Loucy (cell line): ENCODE data around the gene ERCC4.

Experiments used
- H2AFZ ChIP-seq: fragments of 200-600 bp; sonication (generic); 2 replicates; pipeline ENCODE4 v1.6.0; 2016; ENCODE audit warnings: antibody characterized with exemption, mild to moderate bottlenecking, low read length, moderate library complexity
- H3F3A ChIP-seq: fragments of 200-600 bp; 2 replicates; pipeline ENCODE4 v1.6.0; 2016; ENCODE audit warnings: antibody characterized with exemption, low read depth, mild to moderate bottlenecking
- H3K27me3 ChIP-seq: fragments of 200-600 bp; sonication (generic); 2 replicates; pipeline ENCODE4 v1.6.1; 2014; ENCODE audit warnings: low read length, mild to moderate bottlenecking; ENCODE audit not compliant: insufficient read depth, poor library complexity, severe bottlenecking
- H3K36me3 ChIP-seq: fragments of 200-600 bp; sonication (generic); 2 replicates; pipeline ENCODE4 v1.6.1; 2016; ENCODE audit warnings: low read length; ENCODE audit not compliant: insufficient read depth
- H3K4me1 ChIP-seq: fragments of 200-600 bp; sonication (generic); 2 replicates; pipeline ENCODE4 v1.5.1; 2014; ENCODE audit warnings: low read length, mild to moderate bottlenecking; ENCODE audit not compliant: insufficient read depth, poor library complexity, severe bottlenecking
- H3K4me2 ChIP-seq: fragments of 200-600 bp; sonication (generic); 2 replicates; pipeline ENCODE4 v1.6.0; 2014; ENCODE audit warnings: antibody characterized with exemption, low read length, low read depth, mild to moderate bottlenecking; ENCODE audit not compliant: poor library complexity, severe bottlenecking
- H3K4me3 ChIP-seq: fragments of 200-600 bp; sonication (generic); 2 replicates; pipeline ENCODE4 v1.5.1; 2014; ENCODE audit warnings: low read length, mild to moderate bottlenecking, mixed read lengths; ENCODE audit not compliant: poor library complexity, severe bottlenecking
- H3K79me2 ChIP-seq: fragments of 200-600 bp; sonication (generic); 2 replicates; pipeline ENCODE4 v1.6.1; 2014; ENCODE audit warnings: low read length; ENCODE audit not compliant: insufficient read depth
- H3K9ac ChIP-seq: fragments of 200-600 bp; sonication (generic); 2 replicates; pipeline ENCODE4 v1.6.0; 2014; ENCODE audit warnings: mild to moderate bottlenecking, low read depth, low read length, moderate library complexity; ENCODE audit not compliant: poor library complexity, severe bottlenecking
- H3K9me2 ChIP-seq: fragments of 200-600 bp; sonication (generic); replicated peaks from 2 replicates; pipeline ENCODE4 v1.6.1; 2016; ENCODE audit warnings: low read depth, low read length, mixed read lengths
- H3K9me3 ChIP-seq: fragments of 200-600 bp; sonication (generic); 2 replicates; pipeline ENCODE4 v1.6.1; 2014; ENCODE audit warnings: mild to moderate bottlenecking, antibody characterized with exemption, low read length, low read depth; ENCODE audit not compliant: insufficient read depth
- H4K20me1 ChIP-seq: fragments of 200-600 bp; sonication (generic); 2 replicates; pipeline ENCODE4 v1.6.0; 2014; ENCODE audit warnings: antibody characterized with exemption, low read length, mild to moderate bottlenecking; ENCODE audit not compliant: insufficient read depth, poor library complexity, severe bottlenecking
- EZH2phosphoT487 ChIP-seq: fragments of 200-600 bp; IDR thresholded peaks from 2 replicates; pipeline ENCODE4 v1.6.1; 2018; ENCODE audit warnings: antibody characterized with exemption, mild to moderate bottlenecking, moderate library complexity, borderline replicate concordance
- TF ChIP-seq, protein P1 (sequence below): fragments of 200-600 bp; sonication (generic); conservative IDR thresholded peaks from 2 replicates; pipeline ENCODE4 v1.5.1; 2014; ENCODE audit warnings: mild to moderate bottlenecking, antibody characterized with exemption, low read length

ERCC4 gene

DNA sequence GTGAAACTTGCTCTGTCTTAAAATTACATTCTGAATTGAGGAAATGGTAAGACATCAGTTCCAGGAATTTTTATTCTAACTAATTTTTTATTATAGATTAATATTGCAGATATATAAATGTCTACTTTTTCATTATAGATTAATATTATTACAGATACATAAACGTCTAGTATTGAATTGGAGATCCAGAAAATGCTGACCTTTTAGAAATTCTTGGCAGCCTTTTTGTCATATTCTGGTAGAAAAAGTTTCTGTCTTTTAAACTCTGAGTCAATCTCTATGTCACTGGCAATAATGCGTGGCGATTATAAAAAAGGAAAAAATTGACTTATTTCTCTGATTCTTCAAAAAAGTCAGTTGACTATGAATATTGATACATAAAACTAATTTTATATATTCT lies 8.7 kb downstream of the ERCC4 start:
- H3F3A ChIP-seq: no peaks in the 10 kb centered on the region
- no peaks in the 10 kb centered on the region for H3K9me2 ChIP-seq
- TF ChIP-seq EZH2phosphoT487: no peak
- TF ChIP-seq, protein P1, sequence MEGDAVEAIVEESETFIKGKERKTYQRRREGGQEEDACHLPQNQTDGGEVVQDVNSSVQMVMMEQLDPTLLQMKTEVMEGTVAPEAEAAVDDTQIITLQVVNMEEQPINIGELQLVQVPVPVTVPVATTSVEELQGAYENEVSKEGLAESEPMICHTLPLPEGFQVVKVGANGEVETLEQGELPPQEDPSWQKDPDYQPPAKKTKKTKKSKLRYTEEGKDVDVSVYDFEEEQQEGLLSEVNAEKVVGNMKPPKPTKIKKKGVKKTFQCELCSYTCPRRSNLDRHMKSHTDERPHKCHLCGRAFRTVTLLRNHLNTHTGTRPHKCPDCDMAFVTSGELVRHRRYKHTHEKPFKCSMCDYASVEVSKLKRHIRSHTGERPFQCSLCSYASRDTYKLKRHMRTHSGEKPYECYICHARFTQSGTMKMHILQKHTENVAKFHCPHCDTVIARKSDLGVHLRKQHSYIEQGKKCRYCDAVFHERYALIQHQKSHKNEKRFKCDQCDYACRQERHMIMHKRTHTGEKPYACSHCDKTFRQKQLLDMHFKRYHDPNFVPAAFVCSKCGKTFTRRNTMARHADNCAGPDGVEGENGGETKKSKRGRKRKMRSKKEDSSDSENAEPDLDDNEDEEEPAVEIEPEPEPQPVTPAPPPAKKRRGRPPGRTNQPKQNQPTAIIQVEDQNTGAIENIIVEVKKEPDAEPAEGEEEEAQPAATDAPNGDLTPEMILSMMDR: no peak
- H3K4me2 ChIP-seq: no peak overlapping the region
- H3K4me1 ChIP-seq: no peaks in the 10 kb centered on the region
- no peaks in the 10 kb centered on the region for H3K36me3 ChIP-seq
- H2AFZ ChIP-seq: no peak overlapping the region
- H4K20me1 ChIP-seq: no peaks in the 10 kb centered on the region
- no peak overlapping the region for H3K9ac ChIP-seq
- H3K79me2 ChIP-seq: no peaks in the 10 kb centered on the region
- no peaks in the 10 kb centered on the region for H3K9me3 ChIP-seq
- no peaks in the 10 kb centered on the region for H3K27me3 ChIP-seq
- H3K4me3 ChIP-seq: no peak overlapping the region

DNA sequence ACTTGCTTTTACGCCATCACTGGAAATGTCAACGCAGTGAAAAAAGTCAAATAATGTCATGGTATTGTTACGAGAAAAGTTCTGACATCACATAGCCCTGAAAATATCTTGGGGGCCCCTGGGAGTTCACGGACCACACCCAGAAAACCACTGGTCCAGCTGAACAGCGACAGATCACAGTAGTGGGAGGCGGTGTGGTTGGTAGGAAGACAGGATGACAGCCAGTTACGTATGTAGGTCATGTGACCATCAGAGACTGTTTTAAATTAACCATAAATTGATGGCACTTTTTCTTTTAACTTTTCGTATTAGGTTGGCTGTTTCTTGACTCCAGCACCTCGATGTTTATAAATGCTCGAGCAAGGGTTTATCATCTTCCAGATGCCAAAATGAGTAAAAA lies 11.9 kb downstream of the ERCC4 start:
- Histone ChIP-seq H3K27me3 (no peaks in the 10 kb centered on the region), H2AFZ (no peak overlapping the region), H3K4me2 (no peak overlapping the region), H3K36me3 (no peaks in the 10 kb centered on the region), H3K79me2 (no peaks in the 10 kb centered on the region), H3K9ac (no peak overlapping the region), H3F3A (no peaks in the 10 kb centered on the region), H3K4me1 (no peaks in the 10 kb centered on the region), H4K20me1 (no peaks in the 10 kb centered on the region), H3K9me3 (no peaks in the 10 kb centered on the region), H3K9me2 (no peaks in the 10 kb centered on the region), H3K4me3 (no peak overlapping the region)
- TF ChIP-seq, protein P1: no peak
- no peak for TF ChIP-seq EZH2phosphoT487

DNA sequence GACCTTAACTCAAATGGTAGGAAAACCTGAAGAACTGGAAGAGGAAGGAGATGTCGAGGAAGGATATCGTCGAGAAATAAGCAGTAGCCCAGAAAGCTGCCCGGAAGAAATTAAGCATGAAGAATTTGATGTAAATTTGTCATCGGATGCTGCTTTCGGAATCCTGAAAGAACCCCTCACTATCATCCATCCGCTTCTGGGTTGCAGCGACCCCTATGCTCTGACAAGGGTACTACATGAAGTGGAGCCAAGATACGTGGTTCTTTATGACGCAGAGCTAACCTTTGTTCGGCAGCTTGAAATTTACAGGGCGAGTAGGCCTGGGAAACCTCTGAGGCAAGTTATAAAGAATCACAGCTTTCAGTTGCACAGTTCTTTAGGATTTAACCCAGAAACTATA lies 15.5 kb downstream of the ERCC4 start:
- Histone ChIP-seq H3K36me3 (no peaks in the 10 kb centered on the region), H3F3A (no peaks in the 10 kb centered on the region), H3K4me3 (no peak overlapping the region), H2AFZ (no peak overlapping the region), H3K9ac (no peak overlapping the region), H3K9me3 (no peaks in the 10 kb centered on the region), H4K20me1 (no peaks in the 10 kb centered on the region), H3K27me3 (no peaks in the 10 kb centered on the region), H3K9me2 (no peaks in the 10 kb centered on the region), H3K79me2 (no peaks in the 10 kb centered on the region), H3K4me2 (no peak overlapping the region), H3K4me1 (no peaks in the 10 kb centered on the region)
- TF ChIP-seq, protein P1: peak; percentile 65
- TF ChIP-seq EZH2phosphoT487: no peak
